Measurements from ENCODE around the gene VPS51.

Gene VPS51

DNA sequence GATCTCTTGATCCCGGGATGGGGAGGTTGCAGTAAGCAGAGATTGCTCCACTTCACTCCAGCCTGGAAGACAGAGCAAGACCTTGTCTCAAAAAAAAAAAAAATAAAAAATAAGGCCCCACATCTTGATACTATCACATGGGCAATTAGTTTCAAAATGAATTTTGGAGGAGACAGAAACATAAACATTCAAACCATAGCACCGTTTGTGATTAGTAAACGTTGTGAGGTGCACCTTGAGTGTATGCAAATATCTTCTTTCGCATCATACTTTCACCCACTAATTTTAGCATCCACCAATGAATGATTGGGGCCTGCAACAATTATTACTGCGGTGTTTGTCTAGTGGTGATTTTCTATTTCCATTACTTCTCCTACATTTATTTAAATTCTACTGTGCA, 63.0 kb downstream of the VPS51 start:
- no peak for TF ChIP-seq MAX (IDR thresholded peaks at IDR 0.05; ENCODE audit: low read depth, low read length)
- no peak for TF ChIP-seq POLR2A (IDR thresholded peaks at IDR 0.05; ENCODE audit: extremely low read depth, insufficient read length)
- TF ChIP-seq MYC (IDR thresholded peaks at IDR 0.05; ENCODE audit: low read depth, low read length) = no peak
- TF ChIP-seq, protein P1, sequence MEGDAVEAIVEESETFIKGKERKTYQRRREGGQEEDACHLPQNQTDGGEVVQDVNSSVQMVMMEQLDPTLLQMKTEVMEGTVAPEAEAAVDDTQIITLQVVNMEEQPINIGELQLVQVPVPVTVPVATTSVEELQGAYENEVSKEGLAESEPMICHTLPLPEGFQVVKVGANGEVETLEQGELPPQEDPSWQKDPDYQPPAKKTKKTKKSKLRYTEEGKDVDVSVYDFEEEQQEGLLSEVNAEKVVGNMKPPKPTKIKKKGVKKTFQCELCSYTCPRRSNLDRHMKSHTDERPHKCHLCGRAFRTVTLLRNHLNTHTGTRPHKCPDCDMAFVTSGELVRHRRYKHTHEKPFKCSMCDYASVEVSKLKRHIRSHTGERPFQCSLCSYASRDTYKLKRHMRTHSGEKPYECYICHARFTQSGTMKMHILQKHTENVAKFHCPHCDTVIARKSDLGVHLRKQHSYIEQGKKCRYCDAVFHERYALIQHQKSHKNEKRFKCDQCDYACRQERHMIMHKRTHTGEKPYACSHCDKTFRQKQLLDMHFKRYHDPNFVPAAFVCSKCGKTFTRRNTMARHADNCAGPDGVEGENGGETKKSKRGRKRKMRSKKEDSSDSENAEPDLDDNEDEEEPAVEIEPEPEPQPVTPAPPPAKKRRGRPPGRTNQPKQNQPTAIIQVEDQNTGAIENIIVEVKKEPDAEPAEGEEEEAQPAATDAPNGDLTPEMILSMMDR (IDR thresholded peaks at IDR 0.05; ENCODE audit: low read depth, low read length) = no peak
- DNase-seq (ENCODE audit: low read depth) = no peak
- H3K4me3 ChIP-seq (ENCODE audit: low read depth, low read length) = no peak overlapping the region

GRCh38 chr11:65160643-65161042, 64.6 kb downstream of the VPS51 start:
- TF ChIP-seq, protein P1 (IDR thresholded peaks at IDR 0.05; ENCODE audit: low read depth, low read length) = no peak
- TF ChIP-seq MYC (IDR thresholded peaks at IDR 0.05; ENCODE audit: low read depth, low read length) = no peak
- TF ChIP-seq POLR2A (IDR thresholded peaks at IDR 0.05; ENCODE audit: extremely low read depth, insufficient read length) = no peak
- TF ChIP-seq MAX (IDR thresholded peaks at IDR 0.05; ENCODE audit: low read depth, low read length) = no peak
- no peak overlapping the region for H3K4me3 ChIP-seq (ENCODE audit: low read depth, low read length)
- DNase-seq (ENCODE audit: low read depth) = no peak

All from NB4 (cell line).